Keratinocyte (primary cell): ENCODE data around the gene DDX42. TPM values are rescaled to one million over a fixed set of nuclear protein-coding genes. Genes with fewer than 3 reads are reported as not detected.
"Not testable (repeated sequence)": the region's sequence is repeated elsewhere in the genome, so short reads cannot be mapped to it uniquely, and the experiment has no call there.

ENCODE experiments used
- DNase-seq: peaks from one replicate; pipeline ENCODE4 v3.0.0-alpha.2; 2011; ENCODE audit warnings: low read depth, missing footprints, low spot score
- FAIRE-seq: peaks from 2 replicates; lab custom pipeline; 2011; peaks lifted over from hg19 to GRCh38; lab: Jason Lieb, UNC
- H2AFZ ChIP-seq: 2 replicates; pipeline ENCODE4 v1.6.0; 2012; ENCODE audit warnings: low read length, control low read depth, inconsistent platforms; ENCODE audit not compliant: control insufficient read depth
- H3K27ac ChIP-seq: 2 replicates; pipeline ENCODE4 v1.5.1; 2011; ENCODE audit warnings: low read length; ENCODE audit not compliant: control insufficient read depth, insufficient read depth
- H3K27me3 ChIP-seq: 3 replicates; pipeline ENCODE4 v1.6.0; 2011; ENCODE audit warnings: low read length; ENCODE audit not compliant: control insufficient read depth, insufficient read depth; ENCODE audit errors: extremely low read depth
- H3K36me3 ChIP-seq, 2 experiments: 2 replicates in 1 of 2; 3 replicates in 1 of 2; pipeline ENCODE4 v1.5.1; 2011; ENCODE audit warnings: low read length in 2 of 2, mild to moderate bottlenecking in 1 of 2; ENCODE audit not compliant: control insufficient read depth in 2 of 2, insufficient read depth in 2 of 2; ENCODE audit errors: extremely low read depth in 1 of 2
- H3K4me1 ChIP-seq: 3 replicates; pipeline ENCODE4 v1.5.1; 2011; ENCODE audit warnings: low read length; ENCODE audit not compliant: control insufficient read depth, insufficient read depth; ENCODE audit errors: extremely low read depth
- H3K4me2 ChIP-seq: 3 replicates; pipeline ENCODE4 v1.6.0; 2011; ENCODE audit warnings: low read depth, low read length; ENCODE audit not compliant: control insufficient read depth, insufficient read depth; ENCODE audit errors: extremely low read depth
- H3K4me3 ChIP-seq, 3 experiments: fragments of 200-600 bp in 1 of 3; sonication (generic) in 1 of 3; 2 replicates in 2 of 3; 3 replicates in 1 of 3; pipeline ENCODE4 v1.5.1; 2011 to 2016; ENCODE audit warnings: low read length in 3 of 3, mild to moderate bottlenecking in 3 of 3, control low read depth in 2 of 3, inconsistent platforms in 1 of 3, low read depth in 1 of 3, mixed read lengths in 1 of 3, mixed run types in 1 of 3, moderate library complexity in 1 of 3; ENCODE audit not compliant: control insufficient read depth in 2 of 3, insufficient read depth in 2 of 3; ENCODE audit errors: extremely low read depth in 1 of 3
- H3K79me2 ChIP-seq: 2 replicates; pipeline ENCODE4 v1.6.0; 2012; ENCODE audit warnings: low read length; ENCODE audit not compliant: control insufficient read depth, insufficient read depth
- H3K9ac ChIP-seq: 3 replicates; pipeline ENCODE4 v1.6.0; 2011; ENCODE audit warnings: low read length; ENCODE audit not compliant: control insufficient read depth, insufficient read depth; ENCODE audit errors: extremely low read depth
- H3K9me1 ChIP-seq: 3 replicates; pipeline ENCODE4 v1.6.0; 2011; ENCODE audit warnings: low read length; ENCODE audit not compliant: control insufficient read depth, insufficient read depth; ENCODE audit errors: extremely low read depth
- H3K9me3 ChIP-seq: 2 replicates; pipeline ENCODE4 v1.5.1; 2012; ENCODE audit warnings: low read depth, low read length; ENCODE audit not compliant: control insufficient read depth
- H4K20me1 ChIP-seq: 3 replicates; pipeline ENCODE4 v1.6.0; 2011; ENCODE audit warnings: low read length; ENCODE audit not compliant: control insufficient read depth, insufficient read depth; ENCODE audit errors: extremely low read depth
- CTCF ChIP-seq, 3 experiments: IDR thresholded peaks in 1 of 3; conservative IDR thresholded peaks in 1 of 3; optimal IDR thresholded peaks in 1 of 3; 2 replicates in 2 of 3; 3 replicates in 1 of 3; pipeline versions ENCODE3 to v1.5.1; 2011; ENCODE audit warnings: low read length in 3 of 3, mild to moderate bottlenecking in 3 of 3, moderate library complexity in 2 of 3, control low read depth in 1 of 3, inconsistent platforms in 1 of 3; ENCODE audit not compliant: insufficient read depth in 2 of 3; ENCODE audit errors: extremely low read depth in 1 of 3
- EZH2 ChIP-seq: IDR thresholded peaks from one replicate; pipeline ENCODE4 v1.6.1; 2012; ENCODE audit warnings: inconsistent platforms, mild to moderate bottlenecking, low read length, moderate library complexity
- dilution Hi-C: fragments of 300-500 bp; cut with MboI; formaldehyde crosslinking; loops from one replicate; pipeline ENCODE4 v1.7.0; 2020; ENCODE audit warnings: low sequenced_read_pairs; ENCODE audit not compliant: extremely low pct_ligation_motif_present
- polyA plus RNA-seq, 5 experiments: library from polyadenylated mRNA; depleted of rRNA in 3 of 5; stranded (reverse) in 3 of 5; stranded (forward) in 1 of 5; unstranded in 1 of 5; fragments of >200 nt; gene quantifications; 1 replicate in 1 of 5; 2 replicates in 3 of 5; 3 replicates in 1 of 5; pipeline versions ENCODE4 v1.2.1 to v1.2.3, GENCODE V29; 2011 to 2012; ENCODE audit warnings: missing spikeins in 2 of 5, low read depth in 1 of 5, low replicate concordance in 1 of 5

DDX42 gene
- polyA plus RNA-seq, 1 donor (not counting 4 experiments of a cell fraction or from before 2014, with no cell fraction given): 116 TPM

- H3K4me2 ChIP-seq: peak overlapping the region; percentile 100
- peaks cover 39% of the 10 kb centered on the region for H3K4me1 ChIP-seq
- TF ChIP-seq CTCF (optimal IDR thresholded peaks at IDR 0.05 in 1 of 3, IDR thresholded peaks at IDR 0.05 in 1 of 3, conservative IDR thresholded peaks at IDR 0.05 in 1 of 3; ENCODE audit: extremely low read depth in 1 of 3, insufficient read depth in 2 of 3, low read length in 3 of 3) (no peak), EZH2 (no peak)
- dilution Hi-C loops: no loop called here
- H3K27me3 ChIP-seq: no peaks in the 10 kb centered on the region
- H3K79me2 ChIP-seq: peaks cover 46% of the 10 kb centered on the region
- peak overlapping the region; percentile 43 for H2AFZ ChIP-seq
- H3K9me3 ChIP-seq: no peaks in the 10 kb centered on the region
- no peak for FAIRE-seq
- no peak for DNase-seq
- peak overlapping the region; percentile 80 for H3K27ac ChIP-seq
- peaks cover 4% of the 10 kb centered on the region for H4K20me1 ChIP-seq
- peaks cover 0 to 4% of the 10 kb centered on the region in 2 experiments for H3K36me3 ChIP-seq
- H3K9ac ChIP-seq: peak overlapping the region; percentile 90
- peaks cover 2% of the 10 kb centered on the region for H3K9me1 ChIP-seq
- H3K4me3 ChIP-seq: peak overlapping the region; percentile 92 to 95 (median 94)
These were observed 68.2 kb downstream of the DDX42 start for GRCh38 chr17:63842173-63842539.

- H3K4me3 ChIP-seq: peak within 1 kb of the TSS; percentile 92 to 95 (median 94)
- peak within 1 kb of the TSS; percentile 81 for H2AFZ ChIP-seq
- H3K9me3 ChIP-seq: no peaks in the 10 kb centered on the region
- H3K79me2 ChIP-seq: peaks cover 40% of the 10 kb centered on the region
- H3K4me1 ChIP-seq: peaks cover 39% of the 10 kb centered on the region
- H3K4me2 ChIP-seq: peak within 1 kb of the TSS; percentile 100
- peak within 1 kb of the TSS; percentile 80 for H3K27ac ChIP-seq
- no peaks in the 10 kb centered on the region for H3K27me3 ChIP-seq
- dilution Hi-C loops: no loop called here
- peak; percentile 89 for DNase-seq
- TF ChIP-seq EZH2 (no peak), CTCF (optimal IDR thresholded peaks at IDR 0.05 in 1 of 3, IDR thresholded peaks at IDR 0.05 in 1 of 3, conservative IDR thresholded peaks at IDR 0.05 in 1 of 3; ENCODE audit: extremely low read depth in 1 of 3, insufficient read depth in 2 of 3, low read length in 3 of 3) (no peak)
- H3K9me1 ChIP-seq: peaks cover 2% of the 10 kb centered on the region
- H3K9ac ChIP-seq: peak within 1 kb of the TSS; percentile 90
- H3K36me3 ChIP-seq: no peaks in the 10 kb centered on the region
- FAIRE-seq: peak; percentile 26
- peaks cover 4% of the 10 kb centered on the region for H4K20me1 ChIP-seq
These were observed 68.8 kb downstream of the DDX42 start, which contains the start of gene SMARCD2 for GRCh38 chr17:63842540-63843386. TSS of gene SMARCD2 (minus strand) at chr17:63842685. CDS start at chr17:63842674, 11 bp downstream.

- peak overlapping the region; percentile 77 for H3K4me2 ChIP-seq
- H3K9me3 ChIP-seq, FAIRE-seq, H3K9me1 ChIP-seq, H3K36me3 ChIP-seq, DNase-seq, H3K27me3 ChIP-seq, dilution Hi-C loops, H4K20me1 ChIP-seq: not testable (repeated sequence)
- H3K27ac ChIP-seq: peak overlapping the region; percentile 50
- H2AFZ ChIP-seq: peak overlapping the region; percentile 81
- peak overlapping the region; percentile 63 for H3K9ac ChIP-seq
- peaks cover 34% of the 10 kb centered on the region for H3K79me2 ChIP-seq
- peak overlapping the region; percentile 59 to 92 (median 82) for H3K4me3 ChIP-seq
- peaks cover 33% of the 10 kb centered on the region for H3K4me1 ChIP-seq
These were observed 69.5 kb downstream of the DDX42 start for GRCh38 chr17:63843387-63843888.
